ENCODE results near the gene IL2RA.

IL2RA gene

GRCh38 chr10:5976512-5977470 lies 85.4 kb downstream of the IL2RA start (continued):
- TF ChIP-seq ZNF70 (CRISPR knock-in tag; IDR thresholded peaks at IDR 0.05), result no peak

GRCh38 chr10:5975641-5976473 lies 86.3 kb downstream of the IL2RA start:
- no peak for ATAC-seq
- TF ChIP-seq ZFP30 (CRISPR knock-in tag; IDR thresholded peaks at IDR 0.05) (no peak), OSR1 (CRISPR knock-in tag; IDR thresholded peaks at IDR 0.05) (no peak), ISL1 (CRISPR knock-in tag; IDR thresholded peaks at IDR 0.05) (no peak), CREB5 (CRISPR knock-in tag; IDR thresholded peaks at IDR 0.05; ENCODE audit: low read depth) (no peak), ZC3H10 (CRISPR knock-in tag; IDR thresholded peaks at IDR 0.05) (no peak), PPARA (CRISPR knock-in tag; IDR thresholded peaks at IDR 0.05; ENCODE audit: borderline replicate concordance) (no peak), ZNF565 (CRISPR knock-in tag; conservative IDR thresholded peaks at IDR 0.05; ENCODE audit: low read depth) (no peak), TCF4 (CRISPR knock-in tag; IDR thresholded peaks at IDR 0.05; ENCODE audit: borderline replicate concordance) (no peak)

GRCh38 chr10:5973069-5973468 lies 89.1 kb downstream of the IL2RA start:
- ATAC-seq, result no peak
- no peak for TF ChIP-seq ZFP3 (CRISPR knock-in tag; IDR thresholded peaks at IDR 0.05)
- TF ChIP-seq ARNTL (CRISPR knock-in tag; IDR thresholded peaks at IDR 0.05; ENCODE audit: borderline replicate concordance, low read depth), result no peak
- TF ChIP-seq ZNF8 (CRISPR knock-in tag; IDR thresholded peaks at IDR 0.05), result no peak
- no peak for TF ChIP-seq TSHZ2 (CRISPR knock-in tag; IDR thresholded peaks at IDR 0.05)
- no peak for TF ChIP-seq TOX (CRISPR knock-in tag; IDR thresholded peaks at IDR 0.05; ENCODE audit: borderline replicate concordance)
- no peak for TF ChIP-seq ZC3H10 (CRISPR knock-in tag; IDR thresholded peaks at IDR 0.05)
- no peak for TF ChIP-seq ZNF565 (CRISPR knock-in tag; conservative IDR thresholded peaks at IDR 0.05; ENCODE audit: low read depth)
- no peak for TF ChIP-seq CREB5 (CRISPR knock-in tag; IDR thresholded peaks at IDR 0.05; ENCODE audit: low read depth)
- no peak for TF ChIP-seq ZNF70 (CRISPR knock-in tag; IDR thresholded peaks at IDR 0.05)
- no peak for TF ChIP-seq TCF4 (CRISPR knock-in tag; IDR thresholded peaks at IDR 0.05; ENCODE audit: borderline replicate concordance)
- TF ChIP-seq CSDC2 (CRISPR knock-in tag; IDR thresholded peaks at IDR 0.05), result no peak
- TF ChIP-seq ISL1 (CRISPR knock-in tag; IDR thresholded peaks at IDR 0.05), result no peak
- TF ChIP-seq SNAI2 (CRISPR knock-in tag; IDR thresholded peaks at IDR 0.05), result no peak
- no peak for TF ChIP-seq GLIS3 (CRISPR knock-in tag; IDR thresholded peaks at IDR 0.05)

- no peak for ATAC-seq
Measured at GRCh38 chr10:5971886-5972285, 90.3 kb downstream of the IL2RA start.

More at GRCh38 chr10:5971886-5972285, 90.3 kb downstream of the IL2RA start:
- TF ChIP-seq TCF4 (CRISPR knock-in tag; IDR thresholded peaks at IDR 0.05; ENCODE audit: borderline replicate concordance) (no peak), TOX (CRISPR knock-in tag; IDR thresholded peaks at IDR 0.05; ENCODE audit: borderline replicate concordance) (no peak), ZNF8 (CRISPR knock-in tag; IDR thresholded peaks at IDR 0.05) (no peak), ZFP30 (CRISPR knock-in tag; IDR thresholded peaks at IDR 0.05) (no peak), POU6F1 (CRISPR knock-in tag; IDR thresholded peaks at IDR 0.05; ENCODE audit: borderline replicate concordance, low read depth) (no peak), RARB (CRISPR knock-in tag; IDR thresholded peaks at IDR 0.05) (no peak), PATZ1 (CRISPR knock-in tag; IDR thresholded peaks at IDR 0.05; ENCODE audit: borderline replicate concordance) (no peak), PPARA (CRISPR knock-in tag; IDR thresholded peaks at IDR 0.05; ENCODE audit: borderline replicate concordance) (no peak), BACH2 (CRISPR knock-in tag; IDR thresholded peaks at IDR 0.05; ENCODE audit: borderline replicate concordance) (no peak), CSDC2 (CRISPR knock-in tag; IDR thresholded peaks at IDR 0.05) (no peak), CREB5 (CRISPR knock-in tag; IDR thresholded peaks at IDR 0.05; ENCODE audit: low read depth) (no peak)

Data from SK-N-SH treated with all-trans-retinoic acid at 6 μM for 48 hours (cell line).